Adrenal gland (tissue), 5 donors: ENCODE results near the gene TRAPPC12.

ENCODE experiments used
- CTCF ChIP-seq, 6 experiments: fragments of 450-650 bp in 4 of 6; fragments of 200-600 bp in 2 of 6; sonication (generic) in 1 of 6; IDR thresholded peaks; 1 replicate in 5 of 6; 2 replicates in 1 of 6; pipeline versions ENCODE4 v1.5.1 to v1.8.0; 2016 to 2021; ENCODE audit warnings: antibody characterized with exemption in 6 of 6, mild to moderate bottlenecking in 2 of 6, moderate library complexity in 1 of 6
- POLR2A ChIP-seq, 2 donors: fragments of 450-650 bp; IDR thresholded peaks; one replicate each; pipeline ENCODE4 v1.6.1; 2017; ENCODE audit warnings: antibody characterized with exemption in 2 of 2, mild to moderate bottlenecking in 2 of 2, moderate library complexity in 1 of 2
- donor health status: DM: no; HTN: no; CAD: no.

GRCh38 chr2:3476321-3476984 lies 97.0 kb downstream of the TRAPPC12 start:
- TF ChIP-seq CTCF (IDR thresholded peaks at IDR 0.05) (no peak), POLR2A (IDR thresholded peaks at IDR 0.05) (no peak)
